MM.1S (cell line): Measurements from ENCODE around the gene SHISA8.

ENCODE experiments used
- DNase-seq: peaks from one replicate; pipeline ENCODE4 v3.0.0-alpha.2; 2015
- H2AFZ ChIP-seq: fragments of 300-600 bp; sonication (generic); 2 replicates; pipeline ENCODE4 v1.6.0; 2016; ENCODE audit warnings: antibody characterized with exemption, low read length
- H3F3A ChIP-seq: fragments of 300-600 bp; sonication (generic); 2 replicates; pipeline ENCODE4 v1.6.1; 2016; ENCODE audit warnings: mild to moderate bottlenecking, antibody characterized with exemption, low read length, moderate library complexity, mixed read lengths; ENCODE audit not compliant: insufficient read depth
- H3K27ac ChIP-seq: fragments of 300-600 bp; sonication (generic); 2 replicates; pipeline ENCODE4 v1.5.1; 2016; ENCODE audit warnings: mild to moderate bottlenecking, low read length
- H3K27me3 ChIP-seq: fragments of 300-600 bp; sonication (generic); replicated peaks from 2 replicates; pipeline ENCODE4 v1.6.0; 2016; ENCODE audit warnings: low read length; ENCODE audit not compliant: insufficient read depth
- H3K36me3 ChIP-seq: fragments of 300-600 bp; sonication (generic); replicated peaks from 2 replicates; pipeline ENCODE4 v1.6.1; 2016; ENCODE audit warnings: mild to moderate bottlenecking, low read length, mixed read lengths; ENCODE audit not compliant: insufficient read depth
- H3K4me1 ChIP-seq: fragments of 300-600 bp; sonication (generic); 2 replicates; pipeline ENCODE4 v1.6.1; 2016; ENCODE audit warnings: low read length, mixed read lengths
- H3K4me2 ChIP-seq: fragments of 300-600 bp; sonication (generic); 2 replicates; pipeline ENCODE4 v1.6.0; 2016; ENCODE audit warnings: low read depth, low read length
- H3K4me3 ChIP-seq: fragments of 300-600 bp; sonication (generic); 2 replicates; pipeline ENCODE4 v1.5.1; 2016; ENCODE audit warnings: low read length, mixed read lengths
- H3K79me2 ChIP-seq: fragments of 300-600 bp; sonication (generic); 2 replicates; pipeline ENCODE4 v1.6.1; 2016; ENCODE audit warnings: mixed run types, low read length, mixed read lengths
- H3K9ac ChIP-seq: fragments of 300-600 bp; sonication (generic); 2 replicates; pipeline ENCODE4 v1.6.1; 2016; ENCODE audit warnings: low read length, mixed read lengths
- H3K9me2 ChIP-seq: fragments of 300-600 bp; sonication (generic); replicated peaks from 2 replicates; pipeline ENCODE4 v1.6.1; 2016; ENCODE audit warnings: mild to moderate bottlenecking, low read length, mixed read lengths; ENCODE audit not compliant: insufficient read depth
- H3K9me3 ChIP-seq: fragments of 300-600 bp; sonication (generic); replicated peaks from 2 replicates; pipeline ENCODE4 v1.6.1; 2016; ENCODE audit warnings: mild to moderate bottlenecking, low read length, mixed read lengths; ENCODE audit not compliant: insufficient read depth
- H4K20me1 ChIP-seq: fragments of 300-600 bp; sonication (generic); 2 replicates; pipeline ENCODE4 v1.6.1; 2016; ENCODE audit warnings: mild to moderate bottlenecking, low read length, moderate library complexity, mixed read lengths; ENCODE audit not compliant: insufficient read depth
- CTCF ChIP-seq: fragments of 300-600 bp; sonication (generic); IDR thresholded peaks from 2 replicates; pipeline ENCODE4 v1.5.1; 2016; ENCODE audit warnings: antibody characterized with exemption, low read length, mixed read lengths
- EZH2 ChIP-seq: fragments of 300-600 bp; sonication (generic); optimal IDR thresholded peaks from 2 replicates; pipeline ENCODE3; 2017; ENCODE audit warnings: low read depth, mild to moderate bottlenecking, antibody characterized with exemption, low read length, mixed read lengths
- EZH2phosphoT487 ChIP-seq: fragments of 300-600 bp; sonication (generic); IDR thresholded peaks from 2 replicates; pipeline ENCODE4 v1.6.1; 2018; ENCODE audit warnings: antibody characterized with exemption, low read length

The SHISA8 gene

GRCh38 chr22:41920271-41920976 is 5.5 kb upstream of the SHISA8 start:
- Histone ChIP-seq H3K79me2 (no peaks in the 10 kb centered on the region), H3K27ac (no peak overlapping the region), H4K20me1 (no peaks in the 10 kb centered on the region), H2AFZ (no peak overlapping the region), H3K4me1 (peaks cover 11% of the 10 kb centered on the region; the same call in 1 of the 2 replicates), H3K4me3 (no peak overlapping the region), H3K9me3 (no peaks in the 10 kb centered on the region), H3K36me3 (no peaks in the 10 kb centered on the region), H3F3A (no peaks in the 10 kb centered on the region), H3K27me3 (peaks cover 35% of the 10 kb centered on the region), H3K4me2 (no peak overlapping the region), H3K9me2 (no peaks in the 10 kb centered on the region), H3K9ac (no peak overlapping the region)
- TF ChIP-seq CTCF, result no peak
- TF ChIP-seq EZH2, result no peak
- TF ChIP-seq EZH2phosphoT487, result no peak
- no peak for DNase-seq

- H3K9me3 ChIP-seq, result no peaks in the 10 kb centered on the region
- peaks cover 32% of the 10 kb centered on the region for H3K27me3 ChIP-seq
- DNase-seq, result peak; percentile 31
- no peaks in the 10 kb centered on the region for H3F3A ChIP-seq
- no peak overlapping the region for H3K27ac ChIP-seq
- H3K9me2 ChIP-seq, result no peaks in the 10 kb centered on the region
- H2AFZ ChIP-seq, result peak overlapping the region; percentile 86
- no peaks in the 10 kb centered on the region for H4K20me1 ChIP-seq
- H3K4me2 ChIP-seq, result peak overlapping the region; percentile 94
- H3K36me3 ChIP-seq, result no peaks in the 10 kb centered on the region
- no peaks in the 10 kb centered on the region for H3K79me2 ChIP-seq
- peaks cover 11% of the 10 kb centered on the region; the same call in 1 of the 2 replicates for H3K4me1 ChIP-seq
- peak overlapping the region; percentile 55 for H3K4me3 ChIP-seq
- peak overlapping the region; percentile 12; the same call in 1 of the 2 replicates for H3K9ac ChIP-seq
- TF ChIP-seq CTCF (no peak), EZH2 (no peak)
These were observed 4.7 kb upstream of the SHISA8 start for GRCh38 chr22:41919357-41920224.

GRCh38 chr22:41917903-41918791 is 3.3 kb upstream of the SHISA8 start:
- Histone ChIP-seq H3K9me2 (no peaks in the 10 kb centered on the region), H3K27me3 (peaks cover 27% of the 10 kb centered on the region), H3K27ac (no peak overlapping the region), H3F3A (no peaks in the 10 kb centered on the region), H3K79me2 (no peaks in the 10 kb centered on the region), H3K4me2 (no peak overlapping the region), H3K9ac (no peak overlapping the region), H3K36me3 (no peaks in the 10 kb centered on the region), H3K4me1 (peaks cover 11% of the 10 kb centered on the region; the same call in 1 of the 2 replicates), H4K20me1 (no peaks in the 10 kb centered on the region), H3K9me3 (no peaks in the 10 kb centered on the region), H3K4me3 (no peak overlapping the region), H2AFZ (no peak overlapping the region)
- TF ChIP-seq EZH2phosphoT487, result no peak
- TF ChIP-seq CTCF, result no peak
- TF ChIP-seq EZH2, result no peak
- no peak for DNase-seq
